ENCODE data around the gene ADGRF5. TPM values are rescaled to one million over a fixed set of nuclear protein-coding genes. Genes with fewer than 3 reads are reported as not detected.

ADGRF5 gene
- total RNA-seq: 79.2 and 126 TPM in 2 replicates

GRCh38 chr6:46921731-46922130, at the start of gene ADGRF5:
Gene ADGRF5, minus strand, starts transcription at chr6:46921938. Its CDS starts 15,176 bp downstream, at chr6:46906762.

Other genes starting within 250 kb of the ADGRF5 start
- under 0.01 TPM in 1 of 2 replicates, not detected in the other for gene TDRD6, start 234.1 kb downstream of the ADGRF5 start, total RNA-seq
- not detected in 2 replicates for gene PLA2G7, start 186.6 kb downstream of the ADGRF5 start, total RNA-seq
- not detected in 2 replicates for gene ANKRD66, start 175.0 kb downstream of the ADGRF5 start, total RNA-seq
- not detected in 2 replicates for gene MEP1A, start 128.5 kb downstream of the ADGRF5 start, total RNA-seq
- not detected in 2 replicates for gene ADGRF1, start 120.4 kb upstream of the ADGRF5 start, total RNA-seq

Data from dermis lymphatic vessel endothelial cell (primary cell).